ENCODE data around the gene PLXNB2. TPM values are rescaled to one million over a fixed set of nuclear protein-coding genes. Genes with fewer than 3 reads are reported as not detected.

PLXNB2 gene
- total and polyA plus RNA-seq, 2 experiments from 2014 or later = 123 to 147 TPM

DNA sequence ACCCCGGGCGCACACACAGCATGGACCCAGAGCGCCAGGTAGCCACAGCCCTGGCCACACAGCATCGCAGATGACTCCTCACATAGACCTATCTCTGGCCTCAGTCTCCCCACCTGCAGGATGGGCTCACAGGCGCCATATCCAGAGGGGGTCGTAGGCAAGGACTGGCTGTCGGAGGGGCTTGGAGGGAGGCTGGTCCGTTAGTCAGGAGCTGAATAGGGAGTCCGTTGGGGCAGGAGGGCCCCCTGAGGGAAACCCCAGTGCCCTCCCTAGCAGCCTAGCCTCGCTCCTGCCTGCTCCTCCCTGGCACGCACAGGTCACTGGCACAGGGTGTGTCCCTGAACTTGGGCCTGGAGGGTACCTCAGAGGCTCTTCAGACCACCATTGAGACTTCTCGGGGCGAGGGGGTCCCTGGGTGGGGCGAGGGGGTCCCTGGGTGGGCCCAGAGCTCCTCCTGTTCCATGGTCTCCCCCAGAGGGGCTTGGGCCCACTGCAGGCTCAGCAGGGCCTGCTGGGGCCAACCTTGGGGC, 2.0 kb downstream of the PLXNB2 start:
- no peaks in the 10 kb centered on the region for H3K36me3 ChIP-seq (ENCODE audit: low read depth)
- H3K9me3 ChIP-seq (ENCODE audit: low read depth) = no peaks in the 10 kb centered on the region
- peaks cover 54% of the 10 kb centered on the region for H3K4me1 ChIP-seq (ENCODE audit: insufficient read depth)
- H4K20me1 ChIP-seq (ENCODE audit: insufficient read depth) = no peaks in the 10 kb centered on the region
- peaks cover 12% of the 10 kb centered on the region for H3F3A ChIP-seq (ENCODE audit: insufficient read depth)
- H3K9me2 ChIP-seq (ENCODE audit: insufficient read depth) = no peaks in the 10 kb centered on the region
- TF ChIP-seq EZH2 (IDR thresholded peaks at IDR 0.05; ENCODE audit: insufficient read depth, poor library complexity, severe bottlenecking) (no peak), EZH2phosphoT487 (IDR thresholded peaks at IDR 0.05; ENCODE audit: insufficient read depth, low read depth) (no peak)
- in situ Hi-C loops (cut with MboI) = no loop called here
- peaks cover 65% of the 10 kb centered on the region for H3K79me2 ChIP-seq (ENCODE audit: insufficient read depth)
- H2AFZ ChIP-seq = no peak overlapping the region
- no peaks in the 10 kb centered on the region for H3K27me3 ChIP-seq (replicated peaks; ENCODE audit: insufficient read depth)
- peak overlapping the region; percentile 89 for H3K27ac ChIP-seq
- peak overlapping the region; percentile 92 for H3K4me2 ChIP-seq (ENCODE audit: unreplicated experiment)
- 54 to 56% methylated on average over 13 to 14 of the region's 14 CpGs for WGBS, 2 experiments (ENCODE audit: low coverage in 1 of 2, low lambda C conversion rate in 2 of 2, missing lambda C conversion rate in 2 of 2)
- DNase-seq = no peak
- H3K4me3 ChIP-seq = peak overlapping the region; percentile 92
- H3K9ac ChIP-seq = peak overlapping the region; percentile 94

DNA sequence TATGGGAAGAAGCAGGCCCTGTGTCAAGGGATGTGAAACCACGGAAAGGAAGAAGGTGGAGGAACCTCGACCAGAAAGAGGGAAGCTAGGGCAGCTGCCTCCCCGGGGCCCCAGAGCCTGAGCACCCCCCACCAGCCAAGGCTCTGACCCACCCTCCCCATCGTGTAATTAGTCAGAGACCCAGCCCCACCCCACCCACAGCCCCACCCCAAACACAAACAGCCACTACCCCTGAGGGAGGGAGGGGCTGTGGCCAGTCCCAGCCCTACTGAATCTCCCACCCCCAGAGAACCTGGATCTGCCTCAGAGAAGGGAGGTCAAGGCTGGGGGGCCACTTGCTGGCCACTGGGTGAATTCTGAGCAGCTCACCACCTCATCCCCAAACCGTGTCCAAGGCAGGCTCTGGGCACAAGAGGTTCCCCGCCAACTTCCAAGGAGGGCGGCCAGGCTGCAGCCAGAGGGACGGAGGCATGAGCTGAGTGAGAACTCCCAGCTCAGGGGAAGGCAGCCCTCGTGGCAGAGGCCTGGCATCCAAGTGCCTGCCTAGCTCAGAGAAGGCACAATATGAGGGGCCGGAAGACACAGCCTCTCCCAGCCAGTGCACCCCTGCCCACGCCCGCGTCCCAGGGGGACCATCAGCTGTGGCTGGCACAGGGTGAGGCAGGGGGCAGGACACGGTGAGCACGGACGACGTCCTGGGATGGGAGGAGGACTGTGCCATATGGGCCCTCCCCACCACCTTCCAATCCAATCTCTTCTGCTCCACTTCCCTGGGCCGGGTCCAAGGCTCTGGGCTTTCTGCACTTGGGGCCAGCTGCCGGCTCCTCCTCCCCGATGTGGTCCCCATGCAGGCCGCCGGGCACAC, 2.7 kb downstream of the PLXNB2 start:
- Histone ChIP-seq H3K9me2 (ENCODE audit: insufficient read depth) (no peaks in the 10 kb centered on the region), H2AFZ (no peak overlapping the region), H3K4me1 (ENCODE audit: insufficient read depth) (peaks cover 54% of the 10 kb centered on the region), H3F3A (ENCODE audit: insufficient read depth) (peaks cover 12% of the 10 kb centered on the region), H3K4me3 (peak overlapping the region; percentile 92), H3K9ac (peak overlapping the region; percentile 94), H4K20me1 (ENCODE audit: insufficient read depth) (no peaks in the 10 kb centered on the region), H3K27me3 (replicated peaks; ENCODE audit: insufficient read depth) (no peaks in the 10 kb centered on the region), H3K9me3 (ENCODE audit: low read depth) (no peaks in the 10 kb centered on the region), H3K36me3 (ENCODE audit: low read depth) (no peaks in the 10 kb centered on the region), H3K27ac (peak overlapping the region; percentile 89), H3K79me2 (ENCODE audit: insufficient read depth) (peaks cover 72% of the 10 kb centered on the region), H3K4me2 (ENCODE audit: unreplicated experiment) (peak overlapping the region; percentile 92)
- DNase-seq = peak; percentile 69
- in situ Hi-C loops (cut with MboI) = no loop called here
- WGBS, 2 experiments (ENCODE audit: low coverage in 1 of 2, low lambda C conversion rate in 2 of 2, missing lambda C conversion rate in 2 of 2) = 21 to 41% methylated on average over 17 to 19 of the region's 22 CpGs
- TF ChIP-seq EZH2phosphoT487 (IDR thresholded peaks at IDR 0.05; ENCODE audit: insufficient read depth, low read depth) (no peak), EZH2 (IDR thresholded peaks at IDR 0.05; ENCODE audit: insufficient read depth, poor library complexity, severe bottlenecking) (no peak)

DNA sequence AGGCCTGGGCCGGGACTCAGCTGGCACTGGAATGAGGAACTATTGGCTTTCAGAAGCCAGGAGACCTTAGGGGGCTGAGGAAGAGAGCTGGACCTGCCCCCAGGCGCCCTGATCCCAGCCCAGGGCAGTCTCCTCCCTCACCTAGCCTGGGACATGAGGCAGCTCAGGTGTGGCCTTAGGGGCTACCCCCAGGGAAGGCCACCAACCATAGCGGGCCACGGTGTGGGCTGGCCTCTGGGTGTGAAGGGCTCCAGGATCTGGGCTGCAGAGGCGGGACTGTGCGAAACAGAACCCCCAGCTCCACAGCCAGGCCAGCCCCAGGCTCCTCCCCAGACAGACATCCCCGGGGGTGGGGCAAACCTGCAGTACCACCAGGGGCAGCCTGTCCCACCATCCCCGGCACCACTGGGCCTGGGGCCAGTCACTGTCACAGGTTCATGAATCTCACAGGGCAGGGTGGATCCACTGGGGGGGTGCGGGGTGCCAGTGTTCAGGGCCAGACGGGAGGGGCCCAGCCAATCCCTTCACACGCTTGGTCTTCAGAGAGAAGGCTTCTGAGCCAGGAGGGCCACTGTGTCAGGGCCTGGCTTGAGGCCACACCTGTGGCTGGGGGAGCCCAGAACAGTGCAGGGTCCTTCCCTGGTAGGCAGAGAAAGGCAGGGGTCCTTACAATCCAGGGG, 3.5 kb downstream of the PLXNB2 start:
- WGBS, 2 experiments (ENCODE audit: low coverage in 1 of 2, low lambda C conversion rate in 2 of 2, missing lambda C conversion rate in 2 of 2) = 69 to 75% methylated on average over 7 to 11 of the region's 11 CpGs
- peak; percentile 48 for DNase-seq
- peaks cover 53% of the 10 kb centered on the region for H3K4me1 ChIP-seq (ENCODE audit: insufficient read depth)

DNA sequence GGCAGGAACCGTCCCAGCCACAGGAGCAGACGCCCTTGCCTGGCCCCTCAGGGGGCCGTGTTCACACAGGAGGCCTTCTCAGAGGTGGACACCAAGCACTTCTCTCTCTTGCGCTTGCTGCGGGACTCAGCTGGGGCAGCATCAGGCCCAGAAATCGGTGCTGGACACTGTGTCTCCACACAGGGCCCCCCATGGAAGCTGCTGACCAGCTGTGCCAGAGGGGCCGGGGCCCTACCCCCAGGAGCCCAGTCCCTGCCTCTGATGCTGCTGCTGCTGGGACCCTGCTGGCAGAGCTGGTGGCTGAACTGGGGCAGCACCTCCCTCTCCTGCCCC, 4.0 kb downstream of the PLXNB2 start:
- no peaks in the 10 kb centered on the region; the same call in 1 of the 2 replicates for H4K20me1 ChIP-seq (ENCODE audit: insufficient read depth)
- no peak overlapping the region for H3K4me2 ChIP-seq (ENCODE audit: unreplicated experiment)
- H3K27me3 ChIP-seq (replicated peaks; ENCODE audit: insufficient read depth) = no peaks in the 10 kb centered on the region
- H3K9me2 ChIP-seq (ENCODE audit: insufficient read depth) = no peaks in the 10 kb centered on the region
- in situ Hi-C loops (cut with MboI) = no loop called here
- no peak overlapping the region for H2AFZ ChIP-seq
- peak overlapping the region; percentile 94 for H3K9ac ChIP-seq
- no peak for TF ChIP-seq EZH2phosphoT487 (IDR thresholded peaks at IDR 0.05; ENCODE audit: insufficient read depth, low read depth)
- no peak for TF ChIP-seq EZH2 (IDR thresholded peaks at IDR 0.05; ENCODE audit: insufficient read depth, poor library complexity, severe bottlenecking)
- no peak for DNase-seq
- no peak overlapping the region for H3K4me3 ChIP-seq
- H3K4me1 ChIP-seq (ENCODE audit: insufficient read depth) = peaks cover 48% of the 10 kb centered on the region
- no peaks in the 10 kb centered on the region for H3K36me3 ChIP-seq (ENCODE audit: low read depth)
- H3K27ac ChIP-seq = peak overlapping the region; percentile 89
- H3K79me2 ChIP-seq (ENCODE audit: insufficient read depth) = peaks cover 83% of the 10 kb centered on the region
- H3K9me3 ChIP-seq (ENCODE audit: low read depth) = no peaks in the 10 kb centered on the region
- 95% methylated on average over 7 of the region's 7 CpGs for WGBS, 2 experiments (ENCODE audit: low coverage in 1 of 2, low lambda C conversion rate in 2 of 2, missing lambda C conversion rate in 2 of 2)
- peaks cover 7% of the 10 kb centered on the region for H3F3A ChIP-seq (ENCODE audit: insufficient read depth)

More for the DNA sequence above, 3.5 kb downstream of the PLXNB2 start:
- Histone ChIP-seq H3K9ac (peak overlapping the region; percentile 94), H3K4me2 (ENCODE audit: unreplicated experiment) (peak overlapping the region; percentile 64), H3F3A (ENCODE audit: insufficient read depth) (peaks cover 12% of the 10 kb centered on the region), H3K9me2 (ENCODE audit: insufficient read depth) (no peaks in the 10 kb centered on the region), H2AFZ (no peak overlapping the region), H3K27ac (peak overlapping the region; percentile 89), H3K36me3 (ENCODE audit: low read depth) (no peaks in the 10 kb centered on the region), H4K20me1 (ENCODE audit: insufficient read depth) (no peaks in the 10 kb centered on the region), H3K9me3 (ENCODE audit: low read depth) (no peaks in the 10 kb centered on the region), H3K4me3 (peak overlapping the region; percentile 92), H3K27me3 (replicated peaks; ENCODE audit: insufficient read depth) (no peaks in the 10 kb centered on the region), H3K79me2 (ENCODE audit: insufficient read depth) (peaks cover 78% of the 10 kb centered on the region)
- in situ Hi-C loops (cut with MboI) = no loop called here
- TF ChIP-seq EZH2 (IDR thresholded peaks at IDR 0.05; ENCODE audit: insufficient read depth, poor library complexity, severe bottlenecking) (no peak), EZH2phosphoT487 (IDR thresholded peaks at IDR 0.05; ENCODE audit: insufficient read depth, low read depth) (no peak)
